Measurements from ENCODE around the gene TAF11L3.
"Not testable (repeated sequence)": the region's sequence is repeated elsewhere in the genome, so short reads cannot be mapped to it uniquely, and the experiment has no call there.

The TAF11L3 gene

GRCh38 chr5:17518067-17518466, at the start of gene TAF11L3:
TAF11L3 (plus strand) TSS chr5:17518367.
- DNase-seq, result not testable (repeated sequence)

- no peak for DNase-seq
These were observed 48.1 kb upstream of the TAF11L3 start for GRCh38 chr5:17470064-17470463.

GRCh38 chr5:17475064-17475463, 43.1 kb upstream of the TAF11L3 start:
- not testable (repeated sequence) for DNase-seq

- DNase-seq, result no peak
These were observed 41.1 kb upstream of the TAF11L3 start for GRCh38 chr5:17477043-17477442.

GRCh38 chr5:17477573-17478265, 40.4 kb upstream of the TAF11L3 start:
- no peak for DNase-seq

GRCh38 chr5:17481378-17481777, 36.8 kb upstream of the TAF11L3 start:
- no peak for DNase-seq

GRCh38 chr5:17482790-17483189, 35.4 kb upstream of the TAF11L3 start:
- DNase-seq, result no peak

GRCh38 chr5:17486464-17487173, 31.5 kb upstream of the TAF11L3 start:
- not testable (repeated sequence) for DNase-seq

- no peak for DNase-seq
These were observed 31.0 kb upstream of the TAF11L3 start for GRCh38 chr5:17487174-17487512.

GRCh38 chr5:17491257-17491656, 26.9 kb upstream of the TAF11L3 start:
- DNase-seq, result not testable (repeated sequence)

GRCh38 chr5:17492770-17493169, 25.4 kb upstream of the TAF11L3 start:
- no peak for DNase-seq

GRCh38 chr5:17497446-17497845, 20.7 kb upstream of the TAF11L3 start:
- DNase-seq, result no peak

GRCh38 chr5:17497931-17498330, 20.2 kb upstream of the TAF11L3 start, which contains the start of gene TAF11L2:
TAF11L2 (plus strand) TSS chr5:17498231.
- DNase-seq, result not testable (repeated sequence)

GRCh38 chr5:17511775-17512325, 6.3 kb upstream of the TAF11L3 start:
- no peak for DNase-seq

- DNase-seq, result not testable (repeated sequence)
These were observed 641 bp upstream of the TAF11L3 start for GRCh38 chr5:17517526-17517925.

- DNase-seq, result not testable (repeated sequence)
These were observed 1.3 kb downstream of the TAF11L3 start for GRCh38 chr5:17519508-17519907.

- not testable (repeated sequence) for DNase-seq
These were observed 3.3 kb downstream of the TAF11L3 start, which contains the start of gene TAF11L4 for GRCh38 chr5:17521501-17521900. TAF11L4 (plus strand) TSS chr5:17521801.

GRCh38 chr5:17524935-17525334, 6.8 kb downstream of the TAF11L3 start, which contains the start of gene TAF11L5:
TAF11L5 (plus strand) TSS chr5:17525235.
- not testable (repeated sequence) for DNase-seq

- DNase-seq, result not testable (repeated sequence)
These were observed 8.3 kb downstream of the TAF11L3 start for GRCh38 chr5:17526504-17526903.

- not testable (repeated sequence) for DNase-seq
These were observed 10.2 kb downstream of the TAF11L3 start, which contains the start of gene TAF11L6 for GRCh38 chr5:17528369-17528768. TAF11L6 (plus strand) TSS chr5:17528669.

All from NCI-H510A treated with DMSO at 0.1 percent for 48 hours (cell line).